Prostate gland (tissue), 2 donors: ENCODE results near the gene NSRP1. TPM values are rescaled to one million over a fixed set of nuclear protein-coding genes. Genes with fewer than 3 reads are reported as not detected.
"Not testable (repeated sequence)": the region's sequence is repeated elsewhere in the genome, so short reads cannot be mapped to it uniquely, and the experiment has no call there.

ENCODE experiments used
- DNase-seq: peaks from one replicate; pipeline ENCODE4 v3.0.0-alpha.2; 2019; ENCODE audit warnings: low spot score
- H3K27ac ChIP-seq, 2 donors: fragments of 200-600 bp; sonication (generic); 2 replicates each; pipeline ENCODE4 v1.5.1; 2017 to 2019
- H3K27me3 ChIP-seq: fragments of 200-600 bp; sonication (generic); replicated peaks from 2 replicates; pipeline ENCODE4 v1.5.1; 2019; ENCODE audit not compliant: insufficient read depth
- H3K36me3 ChIP-seq, 2 donors: fragments of 200-600 bp; sonication (generic); 1 replicate in 1 of 2; 2 replicates in 1 of 2; pipeline versions ENCODE4 v1.5.1 to v1.8.1; 2017 to 2019
- H3K4me1 ChIP-seq: fragments of 200-600 bp; sonication (generic); replicated peaks from 2 replicates; pipeline ENCODE4 v1.5.1; 2019
- H3K4me3 ChIP-seq, 2 donors: fragments of 200-600 bp; sonication (generic); 2 replicates each; pipeline ENCODE4 v1.5.1; 2017 to 2019
- H3K9me3 ChIP-seq: fragments of 200-600 bp; sonication (generic); 2 replicates; pipeline ENCODE4 v1.5.1; 2017
- CTCF ChIP-seq, 4 experiments: fragments of 200-600 bp in 2 of 4; fragments of 450-650 bp in 2 of 4; sonication (generic) in 2 of 4; IDR thresholded peaks; 1 replicate in 3 of 4; 2 replicates in 1 of 4; pipeline ENCODE4 v1.5.1; 2016 to 2019; ENCODE audit warnings: antibody characterized with exemption in 4 of 4, mild to moderate bottlenecking in 2 of 4, moderate library complexity in 2 of 4
- POLR2A ChIP-seq: fragments of 450-650 bp; IDR thresholded peaks from one replicate; pipeline ENCODE4 v1.6.1; 2016; ENCODE audit warnings: antibody characterized with exemption, mild to moderate bottlenecking
- POLR2AphosphoS5 ChIP-seq: sonication (generic); formaldehyde crosslinking; IDR thresholded peaks from one replicate; pipeline ENCODE4 v1.6.1; 2017; ENCODE audit warnings: antibody characterized with exemption
- WGBS: methylation state at CpG from one replicate; pipeline ENCODE4 v1.1.5; 2018; 5-methylcytosine and 5-hydroxymethylcytosine counted together
- intact Hi-C: fragments of 100-400 bp; cut with DNase I; formaldehyde crosslinking; loops from one replicate; pipeline ENCODE4 v1.14.2; 2022
- total RNA-seq, 2 donors: library from RNA; depleted of rRNA; stranded (reverse); fragments of >200 nt; gene quantifications; one replicate each; pipeline ENCODE4 v1.1.0, GENCODE V29; 2016

The NSRP1 gene
- total RNA-seq, 2 donors from 2014 or later: 21.1 TPM

- H3K27ac ChIP-seq: no peak overlapping the region
- H3K4me1 ChIP-seq: no peaks in the 10 kb centered on the region
- H3K9me3 ChIP-seq: no peaks in the 10 kb centered on the region
- DNase-seq: no peak
- no peaks in the 10 kb centered on the region for H3K27me3 ChIP-seq
- intact Hi-C loops: no loop called here
- H3K4me3 ChIP-seq: no peak overlapping the region
- no peaks in the 10 kb centered on the region for H3K36me3 ChIP-seq
- TF ChIP-seq CTCF (IDR thresholded peaks at IDR 0.05): no peak
- no peak for TF ChIP-seq POLR2A
- TF ChIP-seq POLR2AphosphoS5: no peak
- 82% methylated on average over 4 of the region's 4 CpGs for WGBS
Observed at GRCh38 chr17:30197416-30197815, 80.8 kb downstream of the NSRP1 start.

DNA sequence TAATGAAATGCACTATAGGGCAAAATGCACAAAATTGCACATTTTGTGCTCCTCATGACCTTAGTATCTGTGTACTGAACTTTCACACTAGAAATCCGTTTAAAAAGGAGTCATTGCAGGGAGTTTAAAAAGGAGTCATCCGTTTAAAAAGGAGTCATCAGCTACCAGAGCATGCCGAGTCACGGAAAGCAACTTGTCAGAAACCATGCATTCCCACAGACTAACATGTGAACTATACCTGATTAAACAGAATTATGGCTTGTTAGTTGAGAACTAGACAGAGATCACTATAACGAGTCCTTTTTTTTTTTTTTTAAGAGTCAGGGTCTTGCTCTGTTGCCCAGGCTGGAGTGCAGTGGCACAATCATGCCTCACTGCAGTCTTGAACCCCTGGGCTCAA is 83.0 kb downstream of the NSRP1 start:
- no peak for TF ChIP-seq POLR2AphosphoS5
- no peak for TF ChIP-seq POLR2A
- TF ChIP-seq CTCF (IDR thresholded peaks at IDR 0.05): no peak
- WGBS: 81% methylated on average over 5 of the region's 5 CpGs
- DNase-seq: no peak
- H3K36me3 ChIP-seq: no peaks in the 10 kb centered on the region
- H3K27ac ChIP-seq: no peak overlapping the region
- intact Hi-C loops: no loop called here
- H3K9me3 ChIP-seq: no peaks in the 10 kb centered on the region
- no peaks in the 10 kb centered on the region for H3K27me3 ChIP-seq
- no peak overlapping the region for H3K4me3 ChIP-seq
- H3K4me1 ChIP-seq: no peaks in the 10 kb centered on the region

DNA sequence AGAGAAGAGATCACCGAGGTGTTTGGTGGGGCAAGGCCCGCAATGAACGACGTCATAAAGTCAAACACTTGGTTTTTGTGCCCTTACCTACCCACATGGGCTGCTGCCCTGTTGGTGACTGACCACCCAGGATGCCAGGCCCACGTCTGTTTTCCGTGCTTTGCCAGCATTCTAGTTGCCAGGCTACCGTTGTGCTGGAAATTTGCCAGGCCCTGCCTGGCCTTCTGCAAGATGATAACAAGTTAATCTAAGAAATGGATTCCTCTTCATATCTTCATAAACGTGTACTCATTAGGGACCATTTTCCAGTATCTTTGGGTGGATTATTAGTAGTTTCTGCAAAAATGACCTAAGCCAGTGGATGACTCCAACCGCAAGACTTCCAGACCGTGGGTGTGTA is 83.5 kb downstream of the NSRP1 start:
- no peaks in the 10 kb centered on the region for H3K36me3 ChIP-seq
- TF ChIP-seq POLR2A (no peak), POLR2AphosphoS5 (no peak), CTCF (IDR thresholded peaks at IDR 0.05) (no peak)
- H3K27ac ChIP-seq: no peak overlapping the region
- H3K4me1 ChIP-seq: no peaks in the 10 kb centered on the region
- intact Hi-C loops: no loop called here
- WGBS: 79% methylated on average over 10 of the region's 10 CpGs
- no peak overlapping the region for H3K4me3 ChIP-seq
- H3K27me3 ChIP-seq: no peaks in the 10 kb centered on the region
- no peak for DNase-seq
- H3K9me3 ChIP-seq: no peaks in the 10 kb centered on the region

DNA sequence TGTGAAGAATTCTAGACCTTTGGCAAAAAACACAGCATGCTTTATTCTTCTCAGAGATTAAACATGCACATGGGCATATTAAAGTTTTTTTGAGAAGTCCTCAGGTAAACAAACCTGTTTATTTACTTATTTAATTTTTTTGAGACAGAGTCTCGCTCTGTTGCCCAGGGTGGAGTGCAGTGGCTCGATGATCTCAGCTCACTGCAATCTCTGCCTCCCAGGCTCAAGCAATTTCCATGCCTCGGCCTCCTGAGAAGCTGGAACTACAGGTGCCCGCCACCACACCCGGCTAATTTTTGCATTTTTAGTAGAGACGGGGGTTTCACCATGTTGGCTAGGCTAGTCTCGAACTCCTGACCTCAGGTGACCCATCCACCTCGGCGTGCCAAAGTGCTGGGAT is 84.0 kb downstream of the NSRP1 start:
- H3K27me3 ChIP-seq, H3K27ac ChIP-seq, H3K9me3 ChIP-seq, intact Hi-C loops, H3K4me3 ChIP-seq, H3K4me1 ChIP-seq, DNase-seq, H3K36me3 ChIP-seq: not testable (repeated sequence)
- WGBS: 81% methylated on average over 9 of the region's 9 CpGs

DNA sequence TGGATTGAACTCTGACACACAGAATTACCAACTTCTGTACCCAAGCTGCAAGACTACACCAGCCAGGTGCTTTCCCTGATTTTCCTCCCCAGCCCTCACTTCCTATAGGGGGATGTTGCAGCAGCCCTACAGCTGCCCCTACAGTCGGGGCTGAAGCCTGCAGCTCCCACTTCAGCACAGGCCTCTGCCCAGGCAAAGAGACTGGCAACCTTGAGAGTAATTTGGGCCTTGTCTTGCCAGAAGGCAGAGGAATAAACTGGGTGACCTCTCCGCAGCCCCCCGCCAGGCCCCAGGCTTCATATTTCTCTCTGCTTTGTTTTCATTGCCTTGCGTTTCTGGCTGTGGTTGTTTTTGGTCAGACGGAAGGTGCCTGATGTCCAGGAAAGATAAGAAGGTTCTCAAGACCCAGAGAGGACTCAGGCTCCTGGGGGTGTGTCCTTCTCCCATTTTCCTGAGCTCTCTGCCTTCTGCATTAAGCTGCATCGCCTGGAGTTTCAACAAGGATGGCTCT is 86.9 kb downstream of the NSRP1 start:
- no peaks in the 10 kb centered on the region for H3K36me3 ChIP-seq
- no peaks in the 10 kb centered on the region for H3K9me3 ChIP-seq
- H3K4me3 ChIP-seq: no peak overlapping the region
- no peaks in the 10 kb centered on the region for H3K4me1 ChIP-seq
- 52% methylated on average over 6 of the region's 6 CpGs for WGBS
- no peak overlapping the region for H3K27ac ChIP-seq
- no peak for TF ChIP-seq POLR2A
- no peak for TF ChIP-seq CTCF (IDR thresholded peaks at IDR 0.05)
- TF ChIP-seq POLR2AphosphoS5: no peak
- intact Hi-C loops: no loop called here
- DNase-seq: no peak
- no peaks in the 10 kb centered on the region for H3K27me3 ChIP-seq
